ENCODE data around the gene CARD6. TPM values are rescaled to one million over a fixed set of nuclear protein-coding genes. Genes with fewer than 3 reads are reported as not detected.
A peak's percentile ranks its signal among the peaks of the same experiment; 100 is the strongest.

The CARD6 gene
- total and polyA plus RNA-seq, 2 of the 13 experiments (the other 11 are each of a cell fraction or from before 2014, with no cell fraction given) = 0.33 to 1.4 TPM

DNA sequence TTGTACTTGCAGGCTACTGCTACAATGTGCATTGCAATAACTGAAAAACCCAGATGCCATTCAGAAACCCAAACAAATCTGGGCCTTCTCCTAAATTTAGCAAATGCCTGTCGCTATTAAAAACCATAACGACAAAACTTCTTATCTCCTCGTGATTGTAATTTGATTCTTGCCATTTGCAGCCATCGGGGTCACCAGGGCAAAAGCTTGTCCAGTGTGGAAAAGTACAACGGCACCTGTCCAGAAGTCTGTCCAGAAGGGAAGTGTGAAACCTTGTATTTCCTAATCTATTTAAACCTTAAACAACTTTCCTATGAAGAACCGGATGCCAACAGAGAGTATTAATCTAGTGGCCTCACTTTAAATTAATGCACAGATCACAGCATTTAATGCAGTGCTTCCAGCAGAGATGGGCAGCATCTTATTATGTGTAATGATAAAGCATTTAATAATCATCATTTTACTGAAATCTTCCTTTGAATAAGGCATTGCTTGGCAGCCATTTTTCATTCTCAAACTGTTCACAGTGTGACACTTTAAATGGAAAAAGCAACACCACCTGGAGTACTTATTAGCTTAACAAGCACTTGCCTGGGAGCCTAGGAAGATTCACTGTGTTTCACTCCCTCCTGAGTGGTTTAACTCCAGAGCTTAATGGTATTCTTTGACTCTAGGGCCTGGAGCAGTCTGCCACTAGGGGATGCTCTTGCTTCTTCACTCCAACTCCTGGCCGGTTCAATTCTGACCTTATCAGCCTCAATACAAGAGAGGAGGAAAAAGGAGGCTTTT is 63.2 kb downstream of the CARD6 start (continued):
- TF ChIP-seq ZBTB43 (CRISPR knock-in tag; conservative IDR thresholded peaks at IDR 0.05) = no peak
- no peak for TF ChIP-seq FLYWCH1 (CRISPR knock-in tag; IDR thresholded peaks at IDR 0.05)
- no peak for TF ChIP-seq ZSCAN25 (CRISPR knock-in tag; IDR thresholded peaks at IDR 0.05)
- no peak for TF ChIP-seq BCL6 (CRISPR knock-in tag; IDR thresholded peaks at IDR 0.05)
- no peak for TF ChIP-seq CEBPB (IDR thresholded peaks at IDR 0.05; ENCODE audit: borderline replicate concordance, low read depth, low read length)
- no peak for TF ChIP-seq ZMAT3 (CRISPR knock-in tag; conservative IDR thresholded peaks at IDR 0.05)
- TF ChIP-seq, protein P1, sequence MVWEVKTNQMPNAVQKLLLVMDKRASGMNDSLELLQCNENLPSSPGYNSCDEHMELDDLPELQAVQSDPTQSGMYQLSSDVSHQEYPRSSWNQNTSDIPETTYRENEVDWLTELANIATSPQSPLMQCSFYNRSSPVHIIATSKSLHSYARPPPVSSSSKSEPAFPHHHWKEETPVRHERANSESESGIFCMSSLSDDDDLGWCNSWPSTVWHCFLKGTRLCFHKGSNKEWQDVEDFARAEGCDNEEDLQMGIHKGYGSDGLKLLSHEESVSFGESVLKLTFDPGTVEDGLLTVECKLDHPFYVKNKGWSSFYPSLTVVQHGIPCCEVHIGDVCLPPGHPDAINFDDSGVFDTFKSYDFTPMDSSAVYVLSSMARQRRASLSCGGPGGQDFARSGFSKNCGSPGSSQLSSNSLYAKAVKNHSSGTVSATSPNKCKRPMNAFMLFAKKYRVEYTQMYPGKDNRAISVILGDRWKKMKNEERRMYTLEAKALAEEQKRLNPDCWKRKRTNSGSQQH (CRISPR knock-in tag; IDR thresholded peaks at IDR 0.05; ENCODE audit: low read depth) = no peak
- TF ChIP-seq MIER2 (CRISPR knock-in tag; IDR thresholded peaks at IDR 0.05) = no peak
- TF ChIP-seq E2F2 (CRISPR knock-in tag; IDR thresholded peaks at IDR 0.05; ENCODE audit: borderline replicate concordance) = no peak
- 0 out of 2 replicates have a peak, but pooled peaks have one; percentile 48 for TF ChIP-seq REPIN1 (CRISPR knock-in tag; IDR thresholded peaks at IDR 0.05; ENCODE audit: borderline replicate concordance, low read depth)
- TF ChIP-seq ZC3H4 (CRISPR knock-in tag; IDR thresholded peaks at IDR 0.05; ENCODE audit: borderline replicate concordance) = no peak
- TF ChIP-seq ZXDC (CRISPR knock-in tag; IDR thresholded peaks at IDR 0.05) = no peak
- no peak for TF ChIP-seq SCMH1 (CRISPR knock-in tag; IDR thresholded peaks at IDR 0.05; ENCODE audit: borderline replicate concordance)
- TF ChIP-seq, protein P2, sequence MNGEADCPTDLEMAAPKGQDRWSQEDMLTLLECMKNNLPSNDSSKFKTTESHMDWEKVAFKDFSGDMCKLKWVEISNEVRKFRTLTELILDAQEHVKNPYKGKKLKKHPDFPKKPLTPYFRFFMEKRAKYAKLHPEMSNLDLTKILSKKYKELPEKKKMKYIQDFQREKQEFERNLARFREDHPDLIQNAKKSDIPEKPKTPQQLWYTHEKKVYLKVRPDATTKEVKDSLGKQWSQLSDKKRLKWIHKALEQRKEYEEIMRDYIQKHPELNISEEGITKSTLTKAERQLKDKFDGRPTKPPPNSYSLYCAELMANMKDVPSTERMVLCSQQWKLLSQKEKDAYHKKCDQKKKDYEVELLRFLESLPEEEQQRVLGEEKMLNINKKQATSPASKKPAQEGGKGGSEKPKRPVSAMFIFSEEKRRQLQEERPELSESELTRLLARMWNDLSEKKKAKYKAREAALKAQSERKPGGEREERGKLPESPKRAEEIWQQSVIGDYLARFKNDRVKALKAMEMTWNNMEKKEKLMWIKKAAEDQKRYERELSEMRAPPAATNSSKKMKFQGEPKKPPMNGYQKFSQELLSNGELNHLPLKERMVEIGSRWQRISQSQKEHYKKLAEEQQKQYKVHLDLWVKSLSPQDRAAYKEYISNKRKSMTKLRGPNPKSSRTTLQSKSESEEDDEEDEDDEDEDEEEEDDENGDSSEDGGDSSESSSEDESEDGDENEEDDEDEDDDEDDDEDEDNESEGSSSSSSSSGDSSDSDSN (CRISPR knock-in tag; IDR thresholded peaks at IDR 0.05) = no peak
